Activated effector memory CD4-positive, alpha-beta T cell treated with Interleukin-2 at 50 U/mL for 16 hours (primary cell): Measurements from ENCODE around the gene PCDHGB4.
"Not testable (repeated sequence)": the region's sequence is repeated elsewhere in the genome, so short reads cannot be mapped to it uniquely, and the experiment has no call there.

ENCODE experiments used
- DNase-seq: peaks from one replicate; pipeline ENCODE4 v3.0.0-alpha.2; 2020

The PCDHGB4 gene

DNA sequence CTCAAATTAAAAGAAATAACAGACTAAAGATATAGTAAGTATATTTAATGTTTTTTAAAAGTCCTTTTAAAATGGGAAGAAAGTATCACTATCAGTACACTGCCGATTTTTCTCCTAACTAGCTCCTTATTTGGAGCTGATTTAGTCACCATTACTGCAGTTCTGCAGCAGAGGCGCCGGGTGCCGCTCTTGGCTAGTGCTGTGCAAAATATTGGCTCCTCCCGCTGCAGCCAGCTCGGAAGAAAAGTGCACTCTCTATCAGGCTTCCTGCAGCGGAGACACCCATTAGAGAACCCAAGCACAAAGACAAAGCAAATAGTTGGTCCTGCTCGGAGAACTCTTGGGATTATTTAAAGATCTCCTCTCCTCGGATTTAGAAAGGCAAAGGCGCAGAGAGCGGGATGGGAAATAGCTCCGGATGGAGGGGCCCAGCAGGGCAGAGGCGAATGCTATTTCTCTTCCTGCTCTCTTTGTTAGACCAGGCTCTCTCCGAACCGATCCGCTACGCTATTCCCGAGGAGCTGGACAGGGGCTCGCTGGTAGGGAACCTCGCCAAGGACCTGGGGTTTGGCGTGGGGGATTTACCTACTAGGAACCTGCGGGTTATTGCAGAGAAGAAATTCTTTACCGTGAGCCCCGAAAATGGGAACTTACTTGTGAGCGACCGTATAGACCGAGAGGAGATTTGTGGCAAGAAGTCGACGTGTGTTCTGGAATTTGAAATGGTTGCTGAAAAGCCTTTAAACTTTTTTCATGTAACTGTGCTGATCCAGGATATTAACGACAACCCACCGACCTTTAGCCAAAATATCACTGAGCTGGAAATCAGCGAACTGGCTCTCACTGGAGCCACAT is 17.3 kb upstream of the PCDHGB4 start, which contains the start of gene PCDHGB3:
TSS of gene PCDHGB3 (plus strand) at position 249 of the 855 bp plus-strand sequence. CDS start at position 402, 153 bp downstream.
- peak; percentile 10 for DNase-seq

DNA sequence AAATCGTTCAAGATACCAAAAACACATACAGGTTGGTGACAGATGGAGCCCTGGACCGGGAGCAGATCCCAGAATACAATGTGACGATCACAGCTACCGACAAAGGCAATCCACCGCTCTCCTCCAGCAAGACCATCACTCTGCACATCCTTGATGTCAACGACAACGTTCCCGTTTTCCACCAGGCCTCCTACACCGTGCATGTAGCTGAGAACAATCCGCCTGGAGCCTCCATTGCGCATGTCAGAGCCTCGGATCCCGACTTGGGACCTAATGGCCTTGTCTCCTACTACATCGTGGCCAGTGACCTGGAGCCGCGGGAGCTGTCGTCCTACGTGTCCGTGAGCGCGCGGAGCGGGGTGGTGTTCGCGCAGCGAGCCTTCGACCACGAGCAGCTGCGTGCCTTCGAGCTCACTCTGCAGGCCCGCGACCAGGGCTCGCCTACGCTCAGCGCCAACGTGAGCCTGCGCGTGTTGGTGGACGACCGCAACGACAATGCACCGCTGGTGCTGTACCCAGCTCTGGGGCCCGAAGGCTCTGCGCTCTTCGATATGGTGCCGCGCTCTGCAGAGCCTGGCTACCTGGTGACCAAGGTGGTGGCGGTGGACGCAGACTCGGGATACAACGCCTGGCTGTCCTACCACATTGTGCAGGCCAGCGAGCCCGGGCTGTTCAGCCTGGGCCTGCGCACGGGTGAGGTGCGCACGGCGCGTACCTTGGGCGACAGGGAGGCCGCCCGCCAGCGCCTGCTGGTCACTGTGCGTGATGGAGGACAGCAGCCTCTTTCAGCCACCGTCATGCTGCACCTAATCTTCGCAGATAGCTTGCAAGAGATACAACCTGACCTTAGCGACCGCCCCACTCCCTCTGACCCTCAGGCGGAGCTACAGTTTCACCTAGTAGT is 15.7 kb upstream of the PCDHGB4 start:
- DNase-seq: no peak

DNA sequence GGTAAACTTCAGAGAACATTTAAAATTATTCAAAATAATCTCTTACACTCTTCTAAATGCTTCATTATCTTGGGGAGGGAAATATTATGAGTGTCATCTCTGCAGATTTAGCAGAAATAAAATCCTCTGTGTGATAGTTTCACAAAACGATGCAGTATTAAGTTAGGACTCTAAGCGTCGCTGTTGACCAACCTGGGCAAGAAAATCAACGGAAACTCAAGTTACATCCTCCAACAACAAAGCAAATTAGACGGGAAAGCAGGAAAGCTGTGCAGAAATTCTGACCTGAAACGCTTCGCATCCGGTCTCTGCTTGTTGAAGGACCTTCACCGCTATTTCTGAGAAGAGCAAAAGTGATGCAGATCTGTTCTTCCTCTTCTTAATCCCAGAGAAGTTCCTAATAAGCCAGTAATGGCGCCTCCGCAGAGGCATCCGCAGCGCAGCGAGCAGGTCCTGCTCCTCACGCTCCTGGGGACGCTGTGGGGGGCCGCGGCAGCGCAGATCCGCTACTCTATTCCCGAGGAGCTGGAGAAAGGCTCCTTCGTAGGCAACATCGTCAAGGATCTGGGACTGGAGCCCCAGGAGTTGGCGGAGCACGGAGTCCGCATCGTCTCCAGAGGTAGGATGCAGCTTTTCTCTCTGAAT is 13.7 kb upstream of the PCDHGB4 start, which contains the start of gene PCDHGA6:
TSS of gene PCDHGA6 (plus strand) at position 219 of the 645 bp plus-strand sequence. CDS start at position 412, 193 bp downstream.
- no peak for DNase-seq

DNA sequence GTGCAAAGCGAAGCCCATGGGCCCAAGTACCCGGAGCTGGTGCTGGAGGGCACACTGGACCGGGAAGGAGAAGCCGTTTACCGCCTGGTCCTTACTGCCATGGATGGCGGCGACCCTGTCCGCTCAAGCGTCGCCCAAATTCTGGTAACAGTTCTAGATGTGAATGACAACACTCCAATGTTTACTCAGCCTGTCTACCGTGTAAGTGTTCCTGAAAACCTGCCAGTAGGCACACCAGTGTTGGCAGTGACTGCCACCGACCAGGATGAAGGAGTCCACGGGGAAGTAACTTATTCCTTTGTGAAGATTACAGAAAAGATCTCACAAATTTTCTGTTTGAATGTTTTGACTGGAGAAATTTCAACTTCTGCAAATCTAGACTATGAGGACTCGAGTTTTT is 12.9 kb upstream of the PCDHGB4 start:
- no peak for DNase-seq

DNA sequence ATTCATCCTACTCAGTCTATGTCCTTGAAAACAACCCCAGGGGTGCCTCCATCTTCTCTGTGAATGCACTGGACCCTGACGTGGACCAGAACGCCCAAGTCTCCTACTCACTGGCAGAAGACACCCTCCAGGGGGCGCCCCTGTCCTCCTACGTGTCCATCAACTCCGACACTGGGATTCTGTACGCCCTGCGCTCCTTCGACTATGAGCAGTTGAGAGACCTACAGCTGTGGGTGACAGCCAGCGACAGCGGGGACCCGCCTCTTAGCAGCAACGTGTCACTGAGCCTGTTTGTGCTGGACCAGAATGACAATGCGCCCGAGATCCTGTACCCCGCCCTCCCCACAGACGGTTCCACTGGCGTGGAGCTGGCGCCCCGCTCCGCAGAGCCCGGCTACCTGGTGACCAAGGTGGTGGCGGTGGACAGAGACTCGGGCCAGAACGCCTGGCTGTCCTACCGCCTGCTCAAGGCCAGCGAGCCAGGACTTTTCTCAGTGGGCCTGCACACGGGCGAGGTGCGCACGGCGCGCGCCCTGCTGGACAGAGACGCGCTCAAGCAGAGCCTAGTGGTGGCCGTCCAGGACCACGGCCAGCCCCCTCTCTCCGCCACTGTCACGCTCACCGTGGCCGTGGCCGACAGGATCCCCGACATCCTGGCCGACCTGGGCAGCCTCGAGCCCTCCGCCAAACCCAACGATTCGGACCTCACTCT is 11.9 kb upstream of the PCDHGB4 start:
- DNase-seq: not testable (repeated sequence)

DNA sequence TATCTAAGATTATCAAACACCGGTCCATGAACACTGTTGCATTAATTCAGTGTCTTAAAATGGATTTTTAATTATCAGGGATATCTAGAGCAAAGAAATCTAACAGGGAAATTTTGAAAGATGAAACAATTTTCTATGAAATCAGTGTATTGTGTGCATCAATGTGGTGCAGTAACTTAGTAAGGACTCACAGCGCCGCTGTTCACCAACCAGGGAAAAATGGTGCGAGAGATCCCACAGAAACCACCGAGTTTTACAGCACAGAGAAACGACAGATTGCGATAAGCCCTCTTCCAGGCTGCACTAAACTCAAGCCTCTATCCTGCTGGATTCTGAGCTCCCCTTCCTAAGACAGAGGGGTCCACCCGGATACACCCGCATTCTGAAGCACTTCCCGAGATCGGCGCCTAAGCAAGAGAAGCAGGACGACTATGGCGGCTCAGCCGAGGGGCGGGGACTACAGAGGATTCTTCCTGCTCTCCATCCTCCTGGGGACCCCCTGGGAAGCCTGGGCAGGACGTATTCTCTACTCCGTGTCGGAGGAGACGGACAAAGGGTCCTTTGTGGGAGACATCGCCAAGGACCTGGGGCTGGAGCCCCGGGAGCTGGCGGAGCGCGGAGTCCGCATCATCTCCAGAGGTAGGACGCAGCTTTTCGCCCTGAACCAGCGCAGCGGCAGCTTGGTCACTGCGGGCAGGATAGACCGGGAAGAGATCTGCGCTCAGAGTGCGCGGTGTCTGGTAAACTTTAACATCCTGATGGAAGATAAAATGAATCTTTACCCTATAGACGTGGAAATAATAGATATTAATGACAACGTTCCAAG is 4.8 kb upstream of the PCDHGB4 start, which contains the start of gene PCDHGA7:
TSS of gene PCDHGA7 (plus strand) at position 274 of the 826 bp plus-strand sequence. CDS start at position 432, 158 bp downstream.
- no peak for DNase-seq

DNA sequence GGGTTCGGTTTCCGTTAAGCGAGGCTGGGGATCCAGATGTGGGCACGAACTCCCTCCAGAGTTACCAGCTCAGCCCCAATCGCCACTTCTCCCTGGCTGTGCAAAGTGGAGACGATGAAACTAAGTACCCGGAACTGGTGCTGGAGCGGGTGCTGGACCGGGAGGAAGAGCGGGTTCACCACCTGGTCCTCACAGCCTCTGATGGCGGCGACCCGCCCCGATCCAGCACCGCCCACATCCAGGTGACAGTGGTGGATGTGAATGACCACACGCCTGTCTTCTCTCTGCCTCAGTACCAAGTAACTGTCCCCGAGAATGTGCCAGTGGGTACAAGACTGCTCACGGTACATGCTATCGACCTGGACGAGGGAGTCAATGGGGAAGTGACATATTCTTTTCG is 4.2 kb upstream of the PCDHGB4 start:
- DNase-seq: no peak

DNA sequence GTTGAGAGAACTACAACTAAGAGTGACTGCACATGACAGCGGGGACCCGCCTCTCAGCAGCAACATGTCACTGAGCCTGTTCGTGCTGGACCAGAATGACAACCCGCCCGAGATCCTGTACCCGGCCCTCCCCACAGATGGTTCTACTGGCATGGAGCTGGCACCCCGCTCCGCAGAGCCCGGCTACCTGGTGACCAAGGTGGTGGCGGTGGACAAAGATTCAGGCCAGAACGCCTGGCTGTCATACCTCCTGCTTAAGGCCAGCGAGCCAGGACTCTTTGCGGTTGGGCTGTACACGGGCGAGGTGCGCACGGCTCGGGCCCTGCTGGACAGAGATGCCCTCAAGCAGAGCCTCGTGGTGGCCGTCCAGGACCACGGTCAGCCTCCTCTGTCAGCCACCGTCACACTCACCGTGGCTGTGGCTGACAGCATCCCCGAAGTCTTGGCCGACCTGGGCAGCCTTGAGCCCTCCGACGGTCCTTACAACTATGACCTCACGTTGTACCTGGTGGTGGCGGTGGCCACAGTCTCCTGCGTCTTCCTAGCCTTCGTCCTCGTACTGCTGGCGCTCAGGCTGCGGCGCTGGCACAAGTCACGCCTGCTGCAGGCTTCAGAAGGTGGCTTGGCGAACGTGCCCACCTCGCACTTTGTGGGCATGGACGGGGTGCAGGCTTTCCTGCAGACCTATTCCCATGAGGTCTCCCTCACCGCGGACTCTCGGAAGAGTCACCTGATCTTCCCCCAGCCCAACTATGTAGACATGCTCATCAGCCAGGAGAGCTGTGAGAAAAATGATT is 2.8 kb upstream of the PCDHGB4 start:
- no peak for DNase-seq

DNA sequence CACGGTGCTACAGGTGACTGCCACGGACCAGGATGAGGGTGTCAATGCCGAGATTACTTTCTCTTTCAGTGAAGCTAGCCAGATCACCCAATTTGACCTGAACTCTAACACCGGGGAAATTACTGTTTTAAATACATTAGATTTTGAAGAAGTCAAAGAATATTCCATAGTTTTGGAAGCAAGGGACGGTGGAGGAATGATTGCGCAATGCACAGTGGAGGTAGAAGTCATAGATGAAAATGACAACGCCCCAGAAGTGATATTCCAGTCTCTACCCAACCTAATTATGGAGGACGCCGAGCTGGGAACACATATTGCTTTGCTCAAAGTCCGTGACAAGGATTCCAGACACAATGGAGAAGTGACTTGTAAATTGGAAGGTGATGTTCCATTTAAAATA is 1.2 kb downstream of the PCDHGB4 start:
- no peak for DNase-seq

DNA sequence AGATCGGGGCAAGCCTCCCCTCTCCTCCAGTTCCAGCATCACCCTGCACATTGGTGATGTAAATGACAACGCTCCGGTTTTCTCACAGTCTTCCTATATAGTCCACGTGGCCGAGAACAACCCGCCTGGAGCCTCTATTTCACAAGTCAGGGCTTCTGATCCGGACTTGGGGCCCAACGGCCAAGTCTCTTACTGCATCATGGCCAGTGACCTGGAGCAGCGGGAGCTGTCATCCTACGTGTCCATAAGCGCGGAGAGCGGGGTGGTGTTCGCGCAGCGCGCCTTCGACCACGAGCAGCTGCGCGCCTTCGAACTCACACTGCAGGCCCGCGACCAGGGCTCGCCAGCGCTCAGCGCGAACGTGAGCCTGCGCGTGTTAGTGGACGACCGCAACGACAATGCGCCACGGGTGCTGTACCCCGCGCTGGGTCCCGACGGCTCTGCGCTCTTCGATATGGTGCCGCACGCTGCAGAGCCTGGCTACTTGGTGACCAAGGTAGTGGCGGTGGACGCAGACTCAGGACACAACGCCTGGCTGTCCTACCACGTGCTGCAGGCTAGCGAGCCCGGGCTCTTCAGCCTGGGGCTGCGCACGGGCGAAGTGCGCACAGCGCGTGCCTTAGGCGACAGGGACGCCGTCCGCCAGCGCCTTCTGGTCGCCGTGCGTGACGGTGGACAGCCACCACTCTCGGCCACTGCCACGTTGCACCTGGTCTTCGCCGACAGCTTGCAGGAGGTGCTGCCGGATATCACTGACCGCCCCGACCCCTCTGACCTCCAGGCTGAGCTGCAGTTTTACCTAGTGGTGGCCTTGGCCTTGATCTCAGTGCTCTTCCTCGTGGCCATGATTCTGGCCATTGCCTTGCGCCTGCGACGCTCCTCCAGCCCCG is 1.9 kb downstream of the PCDHGB4 start:
- no peak for DNase-seq

DNA sequence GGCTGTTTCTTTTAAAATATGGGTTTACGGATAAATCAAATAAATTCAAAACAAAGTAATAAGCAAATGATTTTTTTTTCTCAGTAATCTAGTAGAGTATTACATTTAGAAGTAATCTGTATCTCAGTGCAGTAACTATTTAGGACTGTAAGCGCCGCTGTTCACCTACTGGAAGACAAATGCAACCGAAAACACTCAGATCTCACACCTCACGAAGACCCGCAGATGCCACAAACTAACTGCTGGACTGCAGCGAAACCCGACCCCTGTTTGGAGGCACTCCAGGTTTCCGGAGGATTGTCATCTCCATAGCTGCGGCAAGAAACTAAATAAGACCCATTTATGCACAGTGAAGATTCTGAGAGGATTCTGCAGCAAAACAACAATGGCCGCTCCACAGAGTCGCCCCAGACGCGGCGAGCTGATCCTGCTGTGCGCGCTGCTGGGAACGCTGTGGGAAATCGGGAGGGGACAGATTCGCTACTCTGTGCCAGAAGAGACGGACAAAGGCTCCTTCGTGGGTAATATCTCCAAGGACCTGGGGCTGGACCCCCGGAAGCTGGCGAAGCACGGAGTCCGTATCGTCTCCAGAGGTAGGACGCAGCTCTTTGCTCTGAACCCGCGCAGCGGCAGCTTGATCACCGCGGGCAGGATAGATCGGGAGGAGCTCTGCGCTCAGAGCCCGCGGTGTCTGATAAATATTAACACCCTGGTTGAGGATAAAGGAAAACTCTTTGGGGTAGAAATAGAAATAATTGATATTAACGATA is 5.1 kb downstream of the PCDHGB4 start, which contains the start of gene PCDHGA8:
TSS of gene PCDHGA8 (plus strand) at position 205 of the 770 bp plus-strand sequence. CDS start at position 386, 181 bp downstream.
- no peak for DNase-seq

DNA sequence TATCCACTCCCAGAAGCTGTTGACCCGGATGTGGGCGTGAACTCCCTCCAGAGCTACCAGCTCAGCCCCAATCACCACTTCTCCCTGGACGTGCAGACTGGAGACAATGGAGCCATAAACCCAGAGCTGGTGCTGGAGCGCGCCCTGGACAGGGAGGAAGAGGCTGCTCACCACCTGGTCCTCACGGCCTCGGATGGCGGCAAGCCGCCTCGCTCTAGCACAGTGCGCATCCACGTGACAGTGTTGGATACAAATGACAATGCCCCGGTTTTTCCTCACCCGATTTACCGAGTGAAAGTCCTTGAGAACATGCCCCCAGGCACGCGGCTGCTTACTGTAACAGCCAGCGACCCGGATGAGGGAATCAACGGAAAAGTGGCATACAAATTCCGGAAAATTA is 5.8 kb downstream of the PCDHGB4 start:
- DNase-seq: no peak

DNA sequence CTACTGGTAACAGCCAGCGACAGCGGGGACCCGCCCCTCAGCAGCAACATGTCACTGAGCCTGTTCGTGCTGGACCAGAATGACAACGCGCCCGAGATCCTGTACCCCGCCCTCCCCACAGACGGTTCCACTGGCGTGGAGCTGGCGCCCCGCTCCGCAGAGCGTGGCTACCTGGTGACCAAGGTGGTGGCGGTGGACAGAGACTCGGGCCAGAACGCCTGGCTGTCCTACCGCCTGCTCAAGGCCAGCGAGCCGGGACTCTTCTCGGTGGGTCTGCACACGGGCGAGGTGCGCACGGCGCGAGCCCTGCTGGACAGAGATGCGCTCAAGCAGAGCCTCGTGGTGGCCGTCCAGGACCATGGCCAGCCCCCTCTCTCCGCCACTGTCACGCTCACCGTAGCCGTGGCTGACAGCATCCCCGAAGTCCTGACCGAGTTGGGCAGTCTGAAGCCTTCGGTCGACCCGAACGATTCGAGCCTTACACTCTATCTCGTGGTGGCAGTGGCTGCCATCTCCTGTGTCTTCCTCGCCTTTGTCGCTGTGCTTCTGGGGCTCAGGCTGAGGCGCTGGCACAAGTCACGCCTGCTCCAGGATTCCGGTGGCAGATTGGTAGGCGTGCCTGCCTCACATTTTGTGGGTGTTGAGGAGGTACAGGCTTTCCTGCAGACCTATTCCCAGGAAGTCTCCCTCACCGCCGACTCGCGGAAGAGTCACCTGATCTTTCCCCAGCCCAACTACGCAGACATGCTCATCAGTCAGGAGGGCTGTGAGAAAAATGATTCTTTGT is 7.1 kb downstream of the PCDHGB4 start:
- not testable (repeated sequence) for DNase-seq

DNA sequence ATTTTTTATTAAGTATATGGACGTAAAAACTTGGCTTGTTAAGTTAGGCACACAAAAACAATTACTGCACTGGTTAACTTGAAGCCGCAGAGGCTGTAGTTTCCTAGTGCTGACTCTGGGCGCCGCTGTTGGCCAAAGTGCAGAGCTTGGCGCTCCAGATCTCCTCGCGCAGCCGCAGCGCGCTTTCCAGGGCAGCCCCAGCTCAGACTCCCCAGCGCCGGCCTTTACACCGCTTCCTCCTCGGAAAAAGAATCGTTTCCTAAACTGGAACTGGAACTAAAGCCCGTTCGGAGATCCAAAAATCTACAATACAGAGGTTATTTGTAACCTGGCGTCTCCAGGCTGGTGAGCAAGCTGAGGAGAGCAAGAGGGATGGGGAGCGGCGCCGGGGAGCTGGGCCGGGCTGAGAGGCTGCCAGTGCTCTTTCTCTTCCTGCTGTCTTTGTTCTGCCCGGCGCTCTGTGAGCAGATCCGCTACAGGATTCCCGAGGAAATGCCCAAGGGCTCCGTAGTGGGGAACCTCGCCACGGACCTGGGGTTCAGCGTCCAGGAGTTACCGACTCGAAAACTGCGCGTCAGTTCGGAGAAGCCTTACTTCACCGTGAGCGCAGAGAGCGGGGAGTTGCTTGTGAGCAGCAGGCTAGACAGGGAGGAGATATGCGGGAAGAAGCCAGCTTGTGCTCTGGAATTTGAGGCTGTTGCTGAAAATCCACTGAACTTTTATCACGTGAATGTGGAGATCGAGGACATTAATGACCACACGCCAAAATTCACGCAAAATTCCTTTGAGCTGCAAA is 10.5 kb downstream of the PCDHGB4 start, which contains the start of gene PCDHGB5:
TSS of gene PCDHGB5 (plus strand) at position 192 of the 796 bp plus-strand sequence. CDS start at position 373, 181 bp downstream.
- not testable (repeated sequence) for DNase-seq

DNA sequence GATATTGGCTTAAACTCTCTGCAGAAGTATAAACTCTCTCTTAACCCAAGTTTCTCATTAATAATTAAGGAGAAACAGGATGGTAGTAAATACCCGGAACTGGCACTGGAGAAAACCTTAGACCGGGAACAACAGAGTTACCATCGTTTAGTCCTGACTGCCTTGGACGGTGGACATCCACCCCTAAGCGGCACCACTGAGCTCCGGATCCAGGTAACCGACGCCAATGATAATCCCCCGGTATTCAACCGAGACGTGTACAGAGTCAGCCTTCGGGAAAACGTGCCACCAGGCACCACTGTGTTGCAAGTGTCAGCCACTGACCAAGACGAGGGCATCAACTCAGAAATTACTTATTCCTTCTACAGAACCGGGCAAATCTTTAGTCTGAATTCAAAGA is 11.1 kb downstream of the PCDHGB4 start:
- no peak for DNase-seq

DNA sequence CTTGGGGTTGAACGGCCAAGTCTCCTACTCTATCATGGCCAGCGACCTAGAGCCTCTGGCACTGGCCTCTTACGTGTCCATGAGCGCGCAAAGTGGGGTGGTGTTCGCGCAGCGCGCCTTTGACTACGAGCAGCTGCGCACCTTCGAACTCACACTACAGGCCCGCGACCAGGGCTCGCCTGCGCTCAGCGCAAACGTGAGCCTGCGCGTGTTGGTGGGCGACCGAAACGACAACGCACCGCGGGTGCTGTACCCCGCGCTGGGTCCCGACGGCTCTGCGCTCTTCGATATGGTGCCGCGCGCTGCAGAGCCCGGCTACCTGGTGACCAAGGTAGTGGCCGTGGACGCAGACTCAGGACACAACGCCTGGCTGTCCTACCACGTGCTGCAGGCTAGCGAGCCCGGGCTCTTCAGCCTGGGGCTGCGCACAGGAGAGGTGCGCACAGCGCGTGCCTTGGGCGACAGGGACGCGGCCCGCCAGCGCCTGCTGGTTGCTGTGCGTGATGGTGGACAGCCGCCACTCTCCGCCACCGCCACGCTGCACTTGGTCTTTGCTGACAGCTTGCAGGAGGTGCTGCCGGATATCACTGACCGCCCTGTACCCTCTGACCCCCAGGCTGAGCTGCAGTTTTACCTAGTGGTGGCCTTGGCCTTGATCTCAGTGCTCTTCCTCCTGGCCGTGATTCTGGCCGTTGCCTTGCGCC is 12.2 kb downstream of the PCDHGB4 start:
- no peak for DNase-seq
